ENCODE results near the gene CCDC148.
"Not testable (repeated sequence)": the region's sequence is repeated elsewhere in the genome, so short reads cannot be mapped to it uniquely, and the experiment has no call there.

GRCh38 chr2:158350751-158351465, 105.6 kb downstream of the CCDC148 start:
- not testable (repeated sequence) for TF ChIP-seq ZFP36 (IDR thresholded peaks at IDR 0.05; ENCODE audit: borderline replicate concordance, partially characterized antibody); MYC (IDR thresholded peaks at IDR 0.05; ENCODE audit: borderline replicate concordance, low read length); POLR2A (IDR thresholded peaks at IDR 0.05; ENCODE audit: low read length); CHD2 (IDR thresholded peaks at IDR 0.05; ENCODE audit: low read length, partially characterized antibody); CTCF (IDR thresholded peaks at IDR 0.05); HMGXB4 (CRISPR knock-in tag; IDR thresholded peaks at IDR 0.05; ENCODE audit: borderline replicate concordance); USF2 (IDR thresholded peaks at IDR 0.05); HOXB13 (CRISPR knock-in tag; IDR thresholded peaks at IDR 0.05; ENCODE audit: low read depth); CBX2 (IDR thresholded peaks at IDR 0.05; ENCODE audit: borderline replicate concordance, low read depth); EP300 (IDR thresholded peaks at IDR 0.05); PBX3 (IDR thresholded peaks at IDR 0.05); E2F6 (IDR thresholded peaks at IDR 0.05; ENCODE audit: borderline replicate concordance, low read depth); EHF (CRISPR knock-in tag; IDR thresholded peaks at IDR 0.05); BCL3 (IDR thresholded peaks at IDR 0.05)
